HepG2 (cell line): ENCODE data around the gene RPS6KA5. TPM values are rescaled to one million over a fixed set of nuclear protein-coding genes. Genes with fewer than 3 reads are reported as not detected.

ENCODE experiments used
- ATAC-seq: fragments of 200-7000 bp; cut with Tn5 transposase; 3 replicates; pipeline ENCODE4 v1.9.1; 2020; ENCODE audit warnings: mild to moderate bottlenecking, moderate library complexity
- BruUV-seq: library from RNA; stranded (reverse); fragments of 400-500 nt; replicated peaks from 2 replicates; lab custom pipeline; 2021; lab: Mats Ljungman, UMichigan
- CTCF ChIA-PET: fragments of 300-600 bp; formaldehyde crosslinking; extraction: SDS; loops from one replicate; lab custom pipeline; 2021; ENCODE audit warnings: low total read pairs, inconsistent platforms, low intra/inter-chr PET ratio; lab: Yijun Ruan, JAX
- POLR2A ChIA-PET: fragments of 350-600 bp; sonication (Branson Sonifier 250); formaldehyde crosslinking; loops from one replicate; lab custom pipeline; 2020; ENCODE audit warnings: antibody characterized with exemption, inconsistent platforms; lab: Yijun Ruan, JAX
- DNase-seq: peaks from one replicate; pipeline ENCODE4 v3.0.0-alpha.2; 2015; ENCODE audit warnings: low spot score
- FAIRE-seq: peaks from 3 replicates; lab custom pipeline; 2011; peaks lifted over from hg19 to GRCh38; lab: Jason Lieb, UNC
- H2AFZ ChIP-seq: one replicate; pipeline ENCODE4 v1.6.1; 2011; ENCODE audit warnings: low read length, inconsistent platforms
- H3K27ac ChIP-seq: fragments of 300-600 bp; 3 replicates; pipeline ENCODE4 v1.8.0; 2011; ENCODE audit warnings: mixed run types, mild to moderate bottlenecking, mixed read lengths, low read length, inconsistent platforms; ENCODE audit not compliant: insufficient read depth; ENCODE audit errors: extremely low read length
- H3K27me3 ChIP-seq, 2 experiments: fragments of 200-600 bp in 1 of 2; 2 replicates in 1 of 2; 3 replicates in 1 of 2; pipeline versions ENCODE4 v1.6.0 to v1.8.0; 2011; ENCODE audit warnings: low read length in 2 of 2, mild to moderate bottlenecking in 2 of 2, moderate library complexity in 2 of 2, inconsistent platforms in 1 of 2; ENCODE audit not compliant: insufficient read depth in 2 of 2, control insufficient read depth in 1 of 2
- H3K36me3 ChIP-seq, 2 experiments: fragments of 200-600 bp in 1 of 2; replicated peaks in 1 of 2; 2 replicates in 1 of 2; 3 replicates in 1 of 2; pipeline versions ENCODE4 v1.5.1 to v1.8.0; 2011; ENCODE audit warnings: low read length in 2 of 2, inconsistent platforms in 1 of 2; ENCODE audit not compliant: insufficient read depth in 2 of 2, control insufficient read depth in 1 of 2
- H3K4me1 ChIP-seq: 2 replicates; pipeline ENCODE4 v1.5.1; 2012; ENCODE audit warnings: low read length, inconsistent platforms; ENCODE audit not compliant: insufficient read depth
- H3K4me2 ChIP-seq: 2 replicates; pipeline ENCODE4 v1.6.0; 2011; ENCODE audit warnings: low read depth, low read length, inconsistent platforms
- H3K4me3 ChIP-seq, 3 experiments: fragments of 200-600 bp in 1 of 3; sonication (generic), shearing (Covaris generic) in 1 of 3; replicated peaks in 1 of 3; 2 replicates each; pipeline ENCODE4 v1.5.1; 2011 to 2016; ENCODE audit warnings: low read length in 3 of 3, inconsistent platforms in 2 of 3, low read depth in 2 of 3, mild to moderate bottlenecking in 2 of 3, control low read depth in 1 of 3, mixed read lengths in 1 of 3; ENCODE audit not compliant: insufficient read depth in 1 of 3
- H3K79me2 ChIP-seq: one replicate; pipeline ENCODE4 v1.6.1; 2011; ENCODE audit warnings: low read length, inconsistent platforms; ENCODE audit not compliant: insufficient read depth
- H3K9ac ChIP-seq: 2 replicates; pipeline ENCODE4 v1.6.0; 2011; ENCODE audit warnings: mild to moderate bottlenecking, low read depth, low read length, inconsistent platforms; ENCODE audit not compliant: insufficient read depth
- H3K9me3 ChIP-seq: 2 replicates; pipeline ENCODE4 v1.5.1; 2012; ENCODE audit warnings: mild to moderate bottlenecking, low read length
- H4K20me1 ChIP-seq: 2 replicates; pipeline ENCODE4 v1.6.0; 2011; ENCODE audit warnings: inconsistent platforms, mild to moderate bottlenecking, low read length, moderate library complexity; ENCODE audit not compliant: insufficient read depth
- ARNTL ChIP-seq: sonication (generic); formaldehyde crosslinking; IDR thresholded peaks from 2 replicates; pipeline ENCODE4 v1.4.0; 2020; ENCODE audit warnings: mild to moderate bottlenecking, missing genetic modification reagents
- ETV5 ChIP-seq: IDR thresholded peaks from 2 replicates; pipeline ENCODE4 v1.6.1; 2018; ENCODE audit warnings: missing biosample characterization, missing genetic modification reagents, inconsistent platforms, borderline replicate concordance
- GFI1 ChIP-seq: sonication (generic); formaldehyde crosslinking; IDR thresholded peaks from 2 replicates; pipeline ENCODE4 v1.5.0; 2020; ENCODE audit warnings: missing genetic modification reagents, mild to moderate bottlenecking, borderline replicate concordance
- GPN1 ChIP-seq: sonication (generic); formaldehyde crosslinking; IDR thresholded peaks from 2 replicates; pipeline ENCODE4 v1.5.1; 2020; ENCODE audit warnings: missing genetic modification reagents, borderline replicate concordance
- HMGA1 ChIP-seq: sonication (generic); formaldehyde crosslinking; conservative IDR thresholded peaks from 2 replicates; pipeline ENCODE4 v1.4.0; 2020; ENCODE audit warnings: missing genetic modification reagents
- KDM4B ChIP-seq: sonication (generic); formaldehyde crosslinking; IDR thresholded peaks from 2 replicates; pipeline ENCODE4 v1.4.0; 2020; ENCODE audit warnings: missing genetic modification reagents
- MAZ ChIP-seq, 2 experiments: sonication (generic) in 1 of 2; formaldehyde crosslinking in 1 of 2; IDR thresholded peaks; 2 replicates each; pipeline versions ENCODE4 v1.5.0 to v1.6.1; 2012 to 2020; ENCODE audit warnings: low read depth in 2 of 2, mild to moderate bottlenecking in 2 of 2, borderline replicate concordance in 1 of 2, improper control_type of control experiment in 1 of 2, low read length in 1 of 2, missing genetic modification reagents in 1 of 2, moderate library complexity in 1 of 2
- PAX8 ChIP-seq: sonication (generic); formaldehyde crosslinking; IDR thresholded peaks from 2 replicates; pipeline ENCODE4 v1.8.0; 2022; ENCODE audit warnings: mild to moderate bottlenecking, missing genetic modification reagents, borderline replicate concordance
- SRF ChIP-seq: IDR thresholded peaks from 2 replicates; pipeline ENCODE4 v1.6.1; 2011; ENCODE audit warnings: mild to moderate bottlenecking, low read depth, low read length, moderate library complexity
- SUZ12 ChIP-seq: fragments of 150-350 bp; IDR thresholded peaks from 2 replicates; pipeline ENCODE4 v1.6.1; 2014; ENCODE audit warnings: low read depth, low read length
- ZFP36 ChIP-seq: fragments of 150-350 bp; IDR thresholded peaks from 2 replicates; pipeline ENCODE4 v1.6.1; 2018; ENCODE audit warnings: borderline replicate concordance, low read length, low read depth; ENCODE audit not compliant: partially characterized antibody
- ZNF331 ChIP-seq: sonication (generic); formaldehyde crosslinking; IDR thresholded peaks from 2 replicates; pipeline ENCODE4 v1.4.0; 2020; ENCODE audit warnings: missing genetic modification reagents
- ZNF546 ChIP-seq: sonication (generic); formaldehyde crosslinking; conservative IDR thresholded peaks from 2 replicates; pipeline ENCODE4 v1.8.1; 2023; ENCODE audit warnings: mild to moderate bottlenecking, missing genetic modification reagents
- ZNF672 ChIP-seq: sonication (generic); formaldehyde crosslinking; IDR thresholded peaks from 2 replicates; pipeline ENCODE4 v1.8.1; 2022; ENCODE audit warnings: missing genetic modification reagents
- WGBS: methylation state at CpG from one replicate; pipeline ENCODE4 v1.1.6; 2017; ENCODE audit warnings: low lambda C conversion rate; 5-methylcytosine and 5-hydroxymethylcytosine counted together
- in situ Hi-C: cut with HindIII; loops from 2 replicates; pipeline ENCODE4 v1.10.0; 2017; ENCODE audit warnings: low pct_unique_long_range_greater_than_20kb; ENCODE audit not compliant: extremely low pct_ligation_motif_present
- intact Hi-C: fragments of 100-400 bp; cut with micrococcal nuclease; formaldehyde crosslinking; loops from one replicate; pipeline ENCODE4 v1.10.0; 2022; ENCODE audit not compliant: unreplicated experiment
- polyA plus RNA-seq, 8 experiments: library from polyadenylated mRNA; depleted of rRNA in 3 of 8; stranded (reverse) in 7 of 8; unstranded in 1 of 8; fragments of >200 nt; fragmentation: Illumina TruSeq in 4 of 8; extraction: Trizol in 4 of 8; gene quantifications; 2 replicates each; pipeline versions ENCODE4 v1.2.1 to v1.2.3, GENCODE V29; 2011 to 2016; ENCODE audit warnings: low read depth in 4 of 8, missing spikeins in 1 of 8, mixed read lengths in 1 of 8; ENCODE audit not compliant: insufficient read depth in 1 of 8
- total RNA-seq, 5 experiments: library from RNA; depleted of rRNA; stranded (reverse); fragments of >200 nt; fragmentation: Illumina TruSeq; extraction: Trizol; gene quantifications; 2 replicates each; pipeline ENCODE4 v1.2.3, GENCODE V29; 2016; ENCODE audit warnings: low read depth in 1 of 5
- TF ChIP-seq, protein P1 (sequence below): sonication (generic); formaldehyde crosslinking; IDR thresholded peaks from 2 replicates; pipeline ENCODE4 v1.4.0; 2020; ENCODE audit warnings: missing genetic modification reagents
- TF ChIP-seq, protein P2 (sequence below): sonication (generic); formaldehyde crosslinking; IDR thresholded peaks from 2 replicates; pipeline ENCODE4 v1.4.0; 2020; ENCODE audit warnings: missing genetic modification reagents, borderline replicate concordance

RPS6KA5 gene
- total and polyA plus RNA-seq, 2 of the 13 experiments (the other 11 are each of a cell fraction or from before 2014, with no cell fraction given) = 0.50 to 0.58 TPM

DNA sequence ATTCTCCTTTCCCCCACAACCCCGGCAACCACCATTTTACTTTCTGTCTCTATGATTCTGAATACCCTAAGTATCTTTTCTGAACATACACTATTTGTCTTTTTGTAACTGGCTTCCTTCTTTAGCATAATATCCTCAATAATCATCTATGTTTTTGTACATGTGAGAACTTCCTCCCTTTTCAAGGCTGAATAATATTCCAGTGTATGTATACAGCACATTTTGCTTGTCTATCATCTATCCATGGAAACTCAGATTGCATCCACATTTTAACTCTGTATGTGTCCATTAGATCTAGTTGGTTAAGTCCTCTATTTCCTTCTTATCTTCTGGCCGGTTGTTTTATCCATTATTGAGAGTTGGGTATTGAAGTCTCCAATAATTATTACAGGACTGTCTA lies 180.2 kb downstream of the RPS6KA5 start (continued):
- no peak for TF ChIP-seq MAZ (IDR thresholded peaks at IDR 0.05; ENCODE audit: borderline replicate concordance, low read depth, low read length)
- no peak for TF ChIP-seq MAZ (CRISPR knock-in tag; IDR thresholded peaks at IDR 0.05; ENCODE audit: low read depth)
- TF ChIP-seq ZFP36 = no peak
- no peak for TF ChIP-seq KDM4B (CRISPR knock-in tag)
- no peak for TF ChIP-seq SRF
- no peak for TF ChIP-seq HMGA1 (CRISPR knock-in tag)
- no peak for TF ChIP-seq ETV5 (CRISPR knock-in tag)
- no peak for TF ChIP-seq ZNF672 (CRISPR knock-in tag)

DNA sequence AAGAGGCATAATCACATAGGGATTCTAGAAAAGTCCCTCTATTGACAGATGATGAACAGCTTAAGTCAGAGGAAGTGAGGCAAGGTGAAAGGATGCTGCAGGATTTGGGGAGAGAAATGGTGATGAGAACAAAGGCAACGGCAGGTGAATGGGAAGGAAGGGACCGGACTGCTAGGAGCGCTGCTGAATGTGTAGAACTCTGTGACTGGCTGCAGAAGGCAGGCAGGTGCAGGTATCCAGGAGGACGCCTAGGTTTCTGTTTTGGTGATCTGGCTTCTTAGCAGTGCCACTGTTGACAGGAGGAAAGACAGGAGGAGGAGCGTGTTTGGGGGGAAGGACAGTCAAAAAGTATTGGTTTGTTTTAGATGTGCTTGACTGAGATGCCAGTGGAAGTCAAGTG lies 185.8 kb downstream of the RPS6KA5 start:
- no peaks in the 10 kb centered on the region for H3K36me3 ChIP-seq
- ATAC-seq (no peak), DNase-seq (no peak), FAIRE-seq (no peak)
- no peaks in the 10 kb centered on the region for H4K20me1 ChIP-seq
- intact Hi-C loops = no loop called here
- no TSS peak for BruUV-seq
- CTCF ChIA-PET = no interaction called here
- 61% methylated on average over 5 of the region's 5 CpGs for WGBS
- H3K4me1 ChIP-seq = no peaks in the 10 kb centered on the region
- in situ Hi-C loops = no loop called here
- H3K4me2 ChIP-seq = no peak overlapping the region
- TF ChIP-seq PAX8 (CRISPR knock-in tag) (no peak), ZNF546 (CRISPR knock-in tag) (no peak), GPN1 (CRISPR knock-in tag) (no peak), SUZ12 (no peak), GFI1 (CRISPR knock-in tag) (no peak), ZNF331 (CRISPR knock-in tag) (no peak), ARNTL (CRISPR knock-in tag) (no peak)
- TF ChIP-seq, protein P1, sequence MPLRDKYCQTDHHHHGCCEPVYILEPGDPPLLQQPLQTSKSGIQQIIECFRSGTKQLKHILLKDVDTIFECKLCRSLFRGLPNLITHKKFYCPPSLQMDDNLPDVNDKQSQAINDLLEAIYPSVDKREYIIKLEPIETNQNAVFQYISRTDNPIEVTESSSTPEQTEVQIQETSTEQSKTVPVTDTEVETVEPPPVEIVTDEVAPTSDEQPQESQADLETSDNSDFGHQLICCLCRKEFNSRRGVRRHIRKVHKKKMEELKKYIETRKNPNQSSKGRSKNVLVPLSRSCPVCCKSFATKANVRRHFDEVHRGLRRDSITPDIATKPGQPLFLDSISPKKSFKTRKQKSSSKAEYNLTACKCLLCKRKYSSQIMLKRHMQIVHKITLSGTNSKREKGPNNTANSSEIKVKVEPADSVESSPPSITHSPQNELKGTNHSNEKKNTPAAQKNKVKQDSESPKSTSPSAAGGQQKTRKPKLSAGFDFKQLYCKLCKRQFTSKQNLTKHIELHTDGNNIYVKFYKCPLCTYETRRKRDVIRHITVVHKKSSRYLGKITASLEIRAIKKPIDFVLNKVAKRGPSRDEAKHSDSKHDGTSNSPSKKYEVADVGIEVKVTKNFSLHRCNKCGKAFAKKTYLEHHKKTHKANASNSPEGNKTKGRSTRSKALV = no peak
- TF ChIP-seq, protein P2, sequence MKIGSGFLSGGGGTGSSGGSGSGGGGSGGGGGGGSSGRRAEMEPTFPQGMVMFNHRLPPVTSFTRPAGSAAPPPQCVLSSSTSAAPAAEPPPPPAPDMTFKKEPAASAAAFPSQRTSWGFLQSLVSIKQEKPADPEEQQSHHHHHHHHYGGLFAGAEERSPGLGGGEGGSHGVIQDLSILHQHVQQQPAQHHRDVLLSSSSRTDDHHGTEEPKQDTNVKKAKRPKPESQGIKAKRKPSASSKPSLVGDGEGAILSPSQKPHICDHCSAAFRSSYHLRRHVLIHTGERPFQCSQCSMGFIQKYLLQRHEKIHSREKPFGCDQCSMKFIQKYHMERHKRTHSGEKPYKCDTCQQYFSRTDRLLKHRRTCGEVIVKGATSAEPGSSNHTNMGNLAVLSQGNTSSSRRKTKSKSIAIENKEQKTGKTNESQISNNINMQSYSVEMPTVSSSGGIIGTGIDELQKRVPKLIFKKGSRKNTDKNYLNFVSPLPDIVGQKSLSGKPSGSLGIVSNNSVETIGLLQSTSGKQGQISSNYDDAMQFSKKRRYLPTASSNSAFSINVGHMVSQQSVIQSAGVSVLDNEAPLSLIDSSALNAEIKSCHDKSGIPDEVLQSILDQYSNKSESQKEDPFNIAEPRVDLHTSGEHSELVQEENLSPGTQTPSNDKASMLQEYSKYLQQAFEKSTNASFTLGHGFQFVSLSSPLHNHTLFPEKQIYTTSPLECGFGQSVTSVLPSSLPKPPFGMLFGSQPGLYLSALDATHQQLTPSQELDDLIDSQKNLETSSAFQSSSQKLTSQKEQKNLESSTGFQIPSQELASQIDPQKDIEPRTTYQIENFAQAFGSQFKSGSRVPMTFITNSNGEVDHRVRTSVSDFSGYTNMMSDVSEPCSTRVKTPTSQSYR (CRISPR knock-in tag) = no peak
- H3K9me3 ChIP-seq = no peaks in the 10 kb centered on the region
- no peaks in the 10 kb centered on the region for H3K27me3 ChIP-seq
- H3K4me3 ChIP-seq = no peak overlapping the region
- H3K79me2 ChIP-seq = no peaks in the 10 kb centered on the region
- no peak overlapping the region for H2AFZ ChIP-seq
- no peak overlapping the region for H3K9ac ChIP-seq
- H3K27ac ChIP-seq = no peak overlapping the region
- POLR2A ChIA-PET = no interaction called here
